PFSK-1 (cell line): ENCODE measurements around the gene APBB2.

Source experiments
- FOXP2 ChIP-seq: optimal IDR thresholded peaks from 2 replicates; pipeline ENCODE3; 2011; ENCODE audit warnings: borderline replicate concordance, control low read depth, inconsistent platforms; ENCODE audit not compliant: insufficient read depth; ENCODE audit errors: extremely low read length, extremely low read depth
- POLR2AphosphoS5 ChIP-seq: IDR thresholded peaks from 2 replicates; pipeline ENCODE4 v1.6.1; 2012; ENCODE audit warnings: low read depth, mild to moderate bottlenecking, control low read depth, low read length, moderate library complexity
- SIN3A ChIP-seq: IDR thresholded peaks from 2 replicates; pipeline ENCODE4 v1.6.1; 2012; ENCODE audit warnings: mild to moderate bottlenecking, low read length, moderate library complexity, borderline replicate concordance; ENCODE audit not compliant: insufficient read depth
- TAF1 ChIP-seq: IDR thresholded peaks from 2 replicates; pipeline ENCODE4 v1.6.1; 2012; ENCODE audit warnings: low read length, control low read depth, borderline replicate concordance; ENCODE audit not compliant: insufficient read depth
- TF ChIP-seq, protein P1 (sequence below), 2 experiments: IDR thresholded peaks; 2 replicates each; pipeline versions ENCODE4 v1.6.1 to v1.8.0; 2011 to 2012; ENCODE audit warnings: low read depth in 2 of 2, low read length in 2 of 2, control low read depth in 1 of 2, inconsistent platforms in 1 of 2, mild to moderate bottlenecking in 1 of 2, moderate library complexity in 1 of 2; ENCODE audit not compliant: insufficient read depth in 1 of 2

Gene APBB2

DNA sequence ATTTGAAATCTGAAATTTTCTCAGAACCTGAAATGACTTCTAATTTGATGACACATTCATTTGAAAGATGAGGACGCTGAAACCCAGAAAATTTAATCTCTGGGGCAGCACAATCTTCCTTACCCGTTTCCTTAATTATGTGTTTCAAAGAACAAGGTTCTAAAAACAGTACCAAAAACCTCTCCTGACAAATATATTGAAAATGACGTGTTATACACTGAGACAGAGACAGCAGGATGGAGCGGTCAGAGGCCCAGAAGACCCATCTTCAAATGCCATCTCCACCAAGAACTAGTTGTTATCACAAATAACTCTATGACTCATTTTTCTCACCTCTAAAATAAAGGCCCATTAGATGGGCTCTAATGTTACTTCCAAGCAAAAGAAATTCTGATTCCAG, 287.3 kb downstream of the APBB2 start:
- TF ChIP-seq TAF1 = no peak
- TF ChIP-seq POLR2AphosphoS5 = no peak
- no peak for TF ChIP-seq SIN3A
- TF ChIP-seq, protein P1, sequence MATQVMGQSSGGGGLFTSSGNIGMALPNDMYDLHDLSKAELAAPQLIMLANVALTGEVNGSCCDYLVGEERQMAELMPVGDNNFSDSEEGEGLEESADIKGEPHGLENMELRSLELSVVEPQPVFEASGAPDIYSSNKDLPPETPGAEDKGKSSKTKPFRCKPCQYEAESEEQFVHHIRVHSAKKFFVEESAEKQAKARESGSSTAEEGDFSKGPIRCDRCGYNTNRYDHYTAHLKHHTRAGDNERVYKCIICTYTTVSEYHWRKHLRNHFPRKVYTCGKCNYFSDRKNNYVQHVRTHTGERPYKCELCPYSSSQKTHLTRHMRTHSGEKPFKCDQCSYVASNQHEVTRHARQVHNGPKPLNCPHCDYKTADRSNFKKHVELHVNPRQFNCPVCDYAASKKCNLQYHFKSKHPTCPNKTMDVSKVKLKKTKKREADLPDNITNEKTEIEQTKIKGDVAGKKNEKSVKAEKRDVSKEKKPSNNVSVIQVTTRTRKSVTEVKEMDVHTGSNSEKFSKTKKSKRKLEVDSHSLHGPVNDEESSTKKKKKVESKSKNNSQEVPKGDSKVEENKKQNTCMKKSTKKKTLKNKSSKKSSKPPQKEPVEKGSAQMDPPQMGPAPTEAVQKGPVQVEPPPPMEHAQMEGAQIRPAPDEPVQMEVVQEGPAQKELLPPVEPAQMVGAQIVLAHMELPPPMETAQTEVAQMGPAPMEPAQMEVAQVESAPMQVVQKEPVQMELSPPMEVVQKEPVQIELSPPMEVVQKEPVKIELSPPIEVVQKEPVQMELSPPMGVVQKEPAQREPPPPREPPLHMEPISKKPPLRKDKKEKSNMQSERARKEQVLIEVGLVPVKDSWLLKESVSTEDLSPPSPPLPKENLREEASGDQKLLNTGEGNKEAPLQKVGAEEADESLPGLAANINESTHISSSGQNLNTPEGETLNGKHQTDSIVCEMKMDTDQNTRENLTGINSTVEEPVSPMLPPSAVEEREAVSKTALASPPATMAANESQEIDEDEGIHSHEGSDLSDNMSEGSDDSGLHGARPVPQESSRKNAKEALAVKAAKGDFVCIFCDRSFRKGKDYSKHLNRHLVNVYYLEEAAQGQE (IDR thresholded peaks at IDR 0.05; ENCODE audit: insufficient read depth in 1 of 2, low read depth in 2 of 2, low read length in 2 of 2) = no peak
- no peak for TF ChIP-seq FOXP2

DNA sequence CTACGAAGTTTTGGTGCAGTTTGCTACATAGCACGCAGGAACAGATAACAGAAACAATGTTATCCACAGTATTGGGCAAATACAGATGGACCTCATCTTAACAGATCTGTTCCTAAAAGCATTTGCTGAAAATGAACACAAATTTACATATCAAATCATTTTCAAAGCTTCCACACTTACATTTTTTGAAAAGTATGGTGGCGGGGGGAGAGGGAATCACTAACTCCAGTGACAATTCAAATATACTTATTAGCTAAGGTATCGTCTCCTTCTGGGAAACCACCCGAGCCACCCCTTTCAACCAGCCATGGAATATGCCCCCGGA, 289.6 kb downstream of the APBB2 start:
- TF ChIP-seq TAF1 (no peak), FOXP2 (no peak)
- TF ChIP-seq, protein P1 (IDR thresholded peaks at IDR 0.05; ENCODE audit: insufficient read depth in 1 of 2, low read depth in 2 of 2, low read length in 2 of 2) = no peak

DNA sequence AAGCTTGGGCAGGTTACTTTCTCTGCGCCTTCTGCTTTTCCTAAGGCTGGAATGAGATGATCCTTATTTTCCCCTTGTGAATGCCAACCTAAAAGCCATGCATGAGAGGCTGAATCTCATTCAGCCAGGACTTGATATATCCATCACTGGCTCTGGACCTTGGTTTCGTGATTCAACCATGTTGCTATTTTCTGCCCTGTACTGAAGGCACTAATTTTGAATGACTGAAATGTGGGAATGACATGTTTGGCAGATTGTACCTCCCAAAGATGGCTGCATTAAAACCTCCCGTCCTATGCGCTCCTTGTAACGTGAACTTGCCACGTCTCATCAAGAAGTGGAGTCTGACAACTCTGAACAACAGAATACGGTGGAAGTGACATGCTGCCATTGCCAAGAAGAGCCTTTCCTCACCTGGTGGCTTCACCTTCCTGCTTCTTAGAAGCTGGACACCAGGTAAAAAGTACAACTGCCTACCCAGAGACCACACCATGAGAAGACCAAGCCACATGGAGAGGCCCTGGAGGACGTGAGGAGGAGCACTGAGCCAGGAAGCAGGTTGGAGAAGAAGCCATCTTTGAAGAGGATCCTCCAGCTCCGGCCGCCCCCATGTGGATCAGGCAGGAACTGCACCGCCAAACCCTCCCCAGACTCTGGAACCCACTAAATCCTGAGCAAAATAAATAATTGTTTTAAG, 290.1 kb downstream of the APBB2 start:
- TF ChIP-seq, protein P1 (IDR thresholded peaks at IDR 0.05; ENCODE audit: insufficient read depth in 1 of 2, low read depth in 2 of 2, low read length in 2 of 2) = no peak

DNA sequence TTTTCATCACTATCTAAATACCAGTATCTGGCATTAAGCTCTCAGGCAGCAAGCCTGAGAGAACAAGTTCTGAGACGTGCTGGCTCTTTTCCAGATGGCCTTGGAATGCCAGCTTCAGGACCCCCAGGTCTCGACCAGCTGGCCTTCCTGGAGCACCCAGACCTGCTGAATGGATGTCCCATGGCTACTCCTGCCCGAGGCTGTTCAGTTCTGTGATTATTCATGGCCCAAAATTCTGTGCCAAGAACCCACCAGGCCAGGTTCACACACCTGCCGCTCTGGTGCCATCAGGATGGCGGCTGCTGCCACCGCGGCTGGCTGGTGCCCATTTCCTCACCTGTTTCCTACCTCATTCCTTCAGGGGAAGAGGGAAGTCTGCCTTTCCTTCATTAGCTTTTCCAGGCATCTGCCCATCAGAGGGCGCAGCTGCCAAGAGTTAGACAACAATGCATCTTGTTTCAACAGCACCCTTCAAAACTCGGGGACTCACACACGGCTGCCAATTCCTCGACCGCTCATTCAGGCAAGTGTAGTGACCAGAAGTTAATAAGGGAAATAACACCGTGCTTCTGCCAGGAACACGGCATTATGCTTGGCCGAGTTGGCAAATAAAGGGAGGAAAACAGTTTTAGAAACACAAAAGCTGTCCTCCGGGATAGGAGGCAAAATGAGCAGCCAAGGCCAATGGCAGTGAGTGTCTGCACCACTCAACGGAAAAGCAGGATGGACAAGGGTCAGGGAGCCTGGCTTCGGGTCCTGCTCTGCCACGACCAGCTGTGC, 290.8 kb downstream of the APBB2 start:
- no peak for TF ChIP-seq FOXP2
- TF ChIP-seq POLR2AphosphoS5 = no peak
- no peak for TF ChIP-seq TAF1

DNA sequence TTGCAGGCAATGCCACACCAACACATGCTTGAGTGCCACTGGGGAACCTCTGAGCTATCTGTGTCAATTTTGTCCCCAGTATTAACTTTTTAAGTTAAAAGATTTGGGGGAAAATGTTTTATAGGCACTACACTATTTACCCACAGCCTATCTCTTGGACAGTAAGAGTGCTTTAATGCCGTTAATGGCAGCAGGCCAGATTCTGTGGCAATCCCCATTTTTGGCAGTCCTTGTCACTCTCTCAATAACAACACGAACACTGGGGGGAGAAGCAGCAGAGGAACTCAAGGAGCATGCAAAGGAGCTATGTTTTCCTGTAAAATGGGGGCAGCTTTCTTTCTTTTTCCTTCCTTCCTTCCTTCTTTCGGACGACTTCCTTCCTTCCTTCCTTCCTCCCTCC, 296.0 kb downstream of the APBB2 start:
- TF ChIP-seq FOXP2 (no peak), TAF1 (no peak), POLR2AphosphoS5 (no peak), SIN3A (no peak)
- TF ChIP-seq, protein P1 (IDR thresholded peaks at IDR 0.05; ENCODE audit: insufficient read depth in 1 of 2, low read depth in 2 of 2, low read length in 2 of 2) = no peak
